ENCODE results near the gene MICAL2. TPM values are rescaled to one million over a fixed set of nuclear protein-coding genes. Genes with fewer than 3 reads are reported as not detected.

MICAL2 gene
- total RNA-seq, 1 donor from 2014 or later: 104 TPM

DNA sequence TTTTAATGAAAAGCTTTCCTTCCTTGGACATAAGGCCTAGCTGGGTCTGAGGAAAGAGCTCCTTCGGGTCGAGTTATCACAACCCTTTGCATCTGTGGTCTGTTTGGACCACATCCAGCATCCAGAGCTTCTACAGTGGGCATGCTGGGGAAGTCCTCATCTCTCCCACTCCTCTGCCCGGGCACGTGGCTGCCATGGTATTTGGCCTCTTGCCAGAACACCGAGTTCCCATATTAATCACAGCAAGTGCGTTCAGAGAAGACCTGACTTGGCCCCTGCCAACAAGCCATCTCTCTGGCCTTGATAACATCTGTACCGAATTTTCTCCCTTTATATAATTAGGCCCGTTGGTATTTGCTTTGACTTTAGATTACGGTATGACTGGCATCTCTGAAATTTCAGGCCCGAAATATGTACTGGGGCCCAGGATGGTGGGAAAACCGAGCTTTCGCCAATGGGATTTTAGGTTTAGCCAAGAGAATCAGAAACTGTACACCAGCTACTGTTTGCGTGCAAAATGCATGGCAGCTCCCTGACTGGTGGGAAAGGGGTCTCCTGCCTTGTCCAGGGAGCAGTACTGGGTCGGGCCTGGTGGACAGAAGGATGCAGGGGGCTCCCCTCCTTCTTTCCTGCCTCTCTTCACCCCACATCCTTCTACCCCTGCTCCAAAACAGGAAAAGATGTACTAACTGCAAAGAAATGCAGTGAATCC, 90.0 kb downstream of the MICAL2 start:
- TF ChIP-seq, protein P1, sequence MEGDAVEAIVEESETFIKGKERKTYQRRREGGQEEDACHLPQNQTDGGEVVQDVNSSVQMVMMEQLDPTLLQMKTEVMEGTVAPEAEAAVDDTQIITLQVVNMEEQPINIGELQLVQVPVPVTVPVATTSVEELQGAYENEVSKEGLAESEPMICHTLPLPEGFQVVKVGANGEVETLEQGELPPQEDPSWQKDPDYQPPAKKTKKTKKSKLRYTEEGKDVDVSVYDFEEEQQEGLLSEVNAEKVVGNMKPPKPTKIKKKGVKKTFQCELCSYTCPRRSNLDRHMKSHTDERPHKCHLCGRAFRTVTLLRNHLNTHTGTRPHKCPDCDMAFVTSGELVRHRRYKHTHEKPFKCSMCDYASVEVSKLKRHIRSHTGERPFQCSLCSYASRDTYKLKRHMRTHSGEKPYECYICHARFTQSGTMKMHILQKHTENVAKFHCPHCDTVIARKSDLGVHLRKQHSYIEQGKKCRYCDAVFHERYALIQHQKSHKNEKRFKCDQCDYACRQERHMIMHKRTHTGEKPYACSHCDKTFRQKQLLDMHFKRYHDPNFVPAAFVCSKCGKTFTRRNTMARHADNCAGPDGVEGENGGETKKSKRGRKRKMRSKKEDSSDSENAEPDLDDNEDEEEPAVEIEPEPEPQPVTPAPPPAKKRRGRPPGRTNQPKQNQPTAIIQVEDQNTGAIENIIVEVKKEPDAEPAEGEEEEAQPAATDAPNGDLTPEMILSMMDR (conservative IDR thresholded peaks at IDR 0.05; ENCODE audit: low read depth, low read length): no peak
- H3K4me3 ChIP-seq (ENCODE audit: low read depth, low read length): no peak overlapping the region
- DNase-seq (ENCODE audit: low read depth): no peak

DNA sequence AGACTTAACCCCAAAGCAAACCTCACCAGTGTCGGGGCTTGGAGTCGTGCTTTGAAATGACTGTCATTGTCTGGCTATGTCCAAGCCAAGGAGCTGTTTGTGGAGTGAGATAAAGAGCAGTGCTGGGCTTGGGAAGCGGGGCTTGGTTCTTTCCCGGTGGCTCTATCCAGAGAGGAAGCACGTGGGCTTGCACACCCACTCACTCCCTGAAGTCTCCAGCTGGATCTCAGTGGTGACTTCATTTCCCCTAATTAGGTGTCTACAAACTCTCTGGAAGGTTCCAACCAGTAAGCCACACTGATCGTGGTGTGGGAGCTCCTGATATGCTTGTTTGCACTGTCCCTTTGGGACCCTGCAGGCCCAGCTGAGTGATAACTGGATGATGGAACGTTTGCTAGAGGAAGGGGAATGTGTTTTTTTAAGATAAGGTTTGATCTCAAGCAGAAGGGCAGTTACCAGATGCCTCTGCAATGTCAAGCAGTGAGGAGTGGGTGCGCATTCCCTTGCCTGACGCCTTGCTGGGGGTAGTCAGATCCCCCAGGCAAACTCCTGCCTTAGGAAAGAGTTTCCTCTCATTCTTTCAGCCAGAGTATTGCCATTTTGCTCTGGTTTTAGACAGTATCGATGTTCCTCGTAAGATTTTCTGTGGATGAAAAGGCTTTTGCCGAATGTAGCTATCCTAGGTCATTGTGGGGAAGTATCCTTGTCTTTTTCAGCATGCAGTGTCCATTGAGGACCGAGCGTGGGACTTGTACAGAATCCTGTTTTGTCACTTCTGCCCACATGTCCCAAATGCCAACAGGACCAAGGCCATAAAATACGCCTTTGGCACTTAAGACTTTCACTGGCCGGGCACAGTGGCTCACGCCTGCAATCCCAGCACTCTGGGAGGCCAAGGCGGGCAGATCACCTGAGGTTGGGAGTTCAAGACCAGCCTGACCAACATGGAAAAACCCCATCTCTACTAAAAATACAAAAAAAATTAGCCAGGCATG, 90.9 kb downstream of the MICAL2 start:
- DNase-seq (ENCODE audit: low read depth): no peak
- TF ChIP-seq, protein P1 (conservative IDR thresholded peaks at IDR 0.05; ENCODE audit: low read depth, low read length): no peak

DNA sequence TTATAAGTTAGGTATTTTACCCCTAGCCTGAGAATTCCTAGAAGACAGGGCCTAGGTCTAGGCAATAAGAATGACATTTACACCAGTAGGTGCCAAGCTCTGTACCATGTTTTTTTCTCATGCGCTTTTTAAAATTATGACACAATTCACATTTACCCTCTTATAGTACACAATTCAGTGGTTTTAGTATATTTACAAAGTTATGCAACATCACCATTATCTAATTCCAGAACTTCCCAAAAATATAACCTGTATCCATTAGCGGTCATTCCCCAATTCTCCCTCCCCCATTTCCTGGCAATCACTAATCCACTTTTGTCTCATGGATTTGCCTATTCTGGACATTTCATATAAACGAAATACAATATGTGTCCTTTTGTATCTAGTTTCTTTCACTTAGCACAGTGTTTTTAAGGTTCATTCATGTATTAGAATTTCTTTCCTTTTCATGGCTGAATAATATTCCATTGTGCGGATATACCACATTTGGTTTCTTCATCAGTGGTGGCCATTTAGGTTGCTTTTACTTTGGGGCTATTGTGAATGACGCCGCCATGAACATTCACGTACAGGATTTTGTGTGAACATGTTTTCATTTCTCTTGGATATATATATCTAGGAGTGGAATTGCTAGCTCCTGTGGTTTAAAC, 92.4 kb downstream of the MICAL2 start:
- no peak for DNase-seq (ENCODE audit: low read depth)
- TF ChIP-seq, protein P1 (conservative IDR thresholded peaks at IDR 0.05; ENCODE audit: low read depth, low read length): no peak
- H3K4me3 ChIP-seq (ENCODE audit: low read depth, low read length): no peak overlapping the region

More for the DNA sequence above, 90.9 kb downstream of the MICAL2 start:
- no peak overlapping the region for H3K4me3 ChIP-seq (ENCODE audit: low read depth, low read length)

DNA sequence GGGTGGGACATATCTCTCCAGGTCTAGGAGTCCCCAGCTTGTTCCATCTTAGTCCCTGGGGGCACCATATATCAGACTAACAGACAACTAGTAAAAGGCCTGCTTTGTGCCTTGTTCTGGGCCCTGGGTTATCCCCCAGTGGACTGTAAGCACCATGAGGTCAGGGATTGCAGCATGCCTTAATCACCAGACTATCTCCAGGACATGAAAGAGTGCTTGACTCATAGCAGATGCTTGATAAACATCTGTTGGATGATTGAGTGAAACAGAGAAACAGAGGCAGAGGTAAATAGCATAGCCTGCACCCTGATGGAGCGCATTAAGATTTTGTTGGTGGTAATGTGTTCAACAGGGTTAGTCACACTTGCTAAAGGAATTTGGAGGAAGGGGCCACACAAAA, 94.1 kb downstream of the MICAL2 start:
- TF ChIP-seq, protein P1 (conservative IDR thresholded peaks at IDR 0.05; ENCODE audit: low read depth, low read length): no peak
- H3K4me3 ChIP-seq (ENCODE audit: low read depth, low read length): no peak overlapping the region
- no peak for DNase-seq (ENCODE audit: low read depth)

DNA sequence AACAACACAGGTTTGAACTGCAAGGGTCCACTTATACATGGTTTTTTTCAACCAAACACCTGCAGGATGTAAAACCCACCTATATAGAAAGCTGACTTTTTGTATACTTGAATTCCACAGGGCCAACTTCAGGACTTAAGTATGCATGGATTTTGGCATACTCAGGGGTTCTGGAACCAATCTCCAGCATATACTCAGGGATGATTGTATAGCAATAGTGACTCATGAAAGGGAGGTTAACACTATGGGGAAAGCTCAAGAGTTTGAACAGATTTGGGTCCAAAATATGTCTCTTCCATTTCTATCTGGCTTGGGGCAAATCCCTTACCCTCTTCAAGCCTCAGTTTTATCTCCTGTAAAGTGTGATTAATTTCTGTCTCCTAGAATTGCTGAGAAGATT, 94.9 kb downstream of the MICAL2 start:
- TF ChIP-seq, protein P1 (conservative IDR thresholded peaks at IDR 0.05; ENCODE audit: low read depth, low read length): no peak
- DNase-seq (ENCODE audit: low read depth): no peak
- H3K4me3 ChIP-seq (ENCODE audit: low read depth, low read length): no peak overlapping the region

DNA sequence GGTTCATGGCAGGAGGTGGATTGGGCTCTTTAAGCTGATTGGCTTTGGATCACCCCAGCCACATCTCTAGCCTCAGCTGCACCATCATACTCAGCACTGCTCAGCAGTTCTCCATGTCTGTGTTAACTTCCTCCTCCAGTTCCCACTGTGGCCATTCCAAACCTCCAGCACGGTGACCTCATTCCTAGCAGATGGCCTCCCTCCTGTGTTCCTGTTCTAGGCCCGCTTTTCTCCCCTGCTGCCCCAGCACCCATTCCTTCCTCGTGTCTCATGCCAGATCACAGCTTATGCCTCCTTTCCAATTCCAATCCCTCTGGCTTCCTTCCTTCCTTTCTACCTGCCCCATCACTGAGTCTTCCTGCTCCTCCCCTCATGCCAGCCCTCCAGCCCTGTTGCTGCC, 96.1 kb downstream of the MICAL2 start:
- no peak for DNase-seq (ENCODE audit: low read depth)
- TF ChIP-seq, protein P1 (conservative IDR thresholded peaks at IDR 0.05; ENCODE audit: low read depth, low read length): no peak
- H3K4me3 ChIP-seq (ENCODE audit: low read depth, low read length): no peak overlapping the region
